OCI-LY7 (cell line): ENCODE data around the gene RAD51B. TPM values are rescaled to one million over a fixed set of nuclear protein-coding genes. Genes with fewer than 3 reads are reported as not detected.

ENCODE experiments used
- BruUV-seq: library from RNA; stranded (reverse); fragments of 400-500 nt; replicated peaks from 2 replicates; lab custom pipeline; 2021; lab: Mats Ljungman, UMichigan
- CTCF ChIA-PET: fragments of 300-600 bp; sonication (Branson Sonifier 250); formaldehyde crosslinking; loops from one replicate; lab custom pipeline; 2022; ENCODE audit warnings: antibody characterized with exemption; ENCODE audit not compliant: unreplicated experiment; lab: Charles Lee
- POLR2A ChIA-PET: fragments of 300-600 bp; sonication (Branson Sonifier 250); formaldehyde crosslinking; loops from one replicate; lab custom pipeline; 2022; ENCODE audit warnings: antibody characterized with exemption; lab: Charles Lee
- DNase-seq: peaks from one replicate; pipeline ENCODE4 v3.0.0-alpha.2; 2015; ENCODE audit warnings: low spot score
- H2AFZ ChIP-seq: fragments of 200-600 bp; sonication (generic), shearing (Covaris generic); 2 replicates; pipeline ENCODE4 v1.6.1; 2014; ENCODE audit warnings: mild to moderate bottlenecking, antibody characterized with exemption, low read length, moderate library complexity
- H3K27ac ChIP-seq: fragments of 200-600 bp; sonication (generic); 2 replicates; pipeline ENCODE4 v1.5.1; 2014; ENCODE audit warnings: mixed run types, low read depth, mild to moderate bottlenecking, moderate library complexity, low read length, inconsistent platforms; ENCODE audit not compliant: poor library complexity, severe bottlenecking
- H3K36me3 ChIP-seq: fragments of 200-600 bp; sonication (generic); 2 replicates; pipeline ENCODE4 v1.6.1; 2014; ENCODE audit warnings: mild to moderate bottlenecking, antibody characterized with exemption, low read length, moderate library complexity, mixed read lengths; ENCODE audit not compliant: insufficient read depth
- H3K4me1 ChIP-seq: fragments of 200-600 bp; sonication (generic); 2 replicates; pipeline ENCODE4 v1.5.1; 2014; ENCODE audit warnings: mild to moderate bottlenecking, low read length; ENCODE audit not compliant: insufficient read depth, poor library complexity, severe bottlenecking
- H3K4me2 ChIP-seq: fragments of 200-600 bp; sonication (generic); 2 replicates; pipeline ENCODE4 v1.6.1; 2014; ENCODE audit warnings: mild to moderate bottlenecking, low read length
- H3K4me3 ChIP-seq: fragments of 200-600 bp; sonication (generic); 2 replicates; pipeline ENCODE4 v1.5.1; 2014; ENCODE audit warnings: mild to moderate bottlenecking, low read depth, low read length; ENCODE audit not compliant: poor library complexity, severe bottlenecking
- H3K79me2 ChIP-seq: fragments of 200-600 bp; sonication (generic); 2 replicates; pipeline ENCODE4 v1.6.1; 2016; ENCODE audit warnings: low read depth, mild to moderate bottlenecking, low read length, moderate library complexity, mixed read lengths; ENCODE audit not compliant: insufficient read depth
- H3K9me2 ChIP-seq: fragments of 200-600 bp; sonication (generic); 2 replicates; pipeline ENCODE4 v1.6.1; 2016; ENCODE audit warnings: mild to moderate bottlenecking, low read length, mixed read lengths; ENCODE audit not compliant: insufficient read depth
- H3K9me3 ChIP-seq: fragments of 200-600 bp; sonication (generic); 2 replicates; pipeline ENCODE4 v1.6.1; 2014; ENCODE audit warnings: mild to moderate bottlenecking, mixed run types, low read length, mixed read lengths
- H4K20me1 ChIP-seq: fragments of 200-600 bp; sonication (generic); 2 replicates; pipeline ENCODE4 v1.6.1; 2014; ENCODE audit warnings: mild to moderate bottlenecking, antibody characterized with exemption, low read length, moderate library complexity, mixed read lengths; ENCODE audit not compliant: insufficient read depth
- EZH2phosphoT487 ChIP-seq: fragments of 200-600 bp; sonication (generic); IDR thresholded peaks from 2 replicates; pipeline ENCODE4 v1.6.1; 2018; ENCODE audit warnings: low read depth, borderline replicate concordance, mild to moderate bottlenecking, mixed run types, antibody characterized with exemption, low read length, moderate library complexity, mixed read lengths
- intact Hi-C: fragments of 100-400 bp; cut with micrococcal nuclease; formaldehyde crosslinking; loops from one replicate; pipeline ENCODE4 v1.10.0; 2022; ENCODE audit not compliant: unreplicated experiment
- total RNA-seq, 2 experiments: library from RNA; depleted of rRNA in 1 of 2; stranded (reverse); fragments of >200 nt in 1 of 2; shearing (Covaris generic) in 1 of 2; gene quantifications; 2 replicates each; pipeline ENCODE4 v1.2.3, GENCODE V29; 2014 to 2022
- TF ChIP-seq, protein P1 (sequence below): fragments of 200-600 bp; sonication (generic); conservative IDR thresholded peaks from 2 replicates; pipeline ENCODE4 v1.5.1; 2014; ENCODE audit warnings: mild to moderate bottlenecking, antibody characterized with exemption, low read length, moderate library complexity, mixed read lengths

The RAD51B gene
- total RNA-seq, 2 experiments from 2014 or later: 41.4 to 89.9 TPM

DNA sequence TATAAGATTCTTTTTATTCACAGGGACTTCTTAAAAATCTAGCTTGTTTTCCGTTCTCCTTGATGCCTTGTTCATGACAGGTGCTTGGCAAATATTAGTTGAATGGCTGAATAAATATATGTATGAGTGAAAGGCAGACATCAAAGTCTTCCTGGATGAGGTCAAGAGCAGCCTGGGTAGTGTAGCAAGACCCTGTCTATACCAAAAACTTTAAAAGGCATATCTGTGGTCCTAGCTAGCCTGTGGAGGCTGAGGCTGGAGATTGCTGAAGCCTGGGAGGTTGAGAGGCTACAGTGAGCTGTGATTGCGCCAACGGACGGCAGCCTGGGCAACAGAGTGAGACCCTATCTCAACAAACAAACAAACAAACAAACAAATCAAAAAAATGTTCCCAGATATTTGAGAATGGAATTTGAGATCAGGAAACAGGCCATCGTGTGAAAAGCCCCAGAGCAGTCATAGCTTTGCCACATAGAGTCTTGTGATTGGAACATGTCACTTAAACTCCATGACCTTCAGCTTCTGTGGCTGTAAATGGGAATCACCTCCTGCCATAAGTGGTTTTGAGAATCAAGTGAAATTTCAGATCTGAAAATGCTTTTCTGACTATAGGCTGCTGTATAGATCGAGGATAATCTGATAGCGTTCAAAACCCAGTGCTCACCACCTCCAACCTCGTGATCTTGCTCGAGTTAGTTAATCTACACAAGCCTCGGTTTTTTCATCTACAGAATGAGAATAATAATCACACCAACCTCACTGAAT lies 908.9 kb downstream of the RAD51B start:
- Histone ChIP-seq H3K9me2 (no peaks in the 10 kb centered on the region), H3K4me3 (no peak overlapping the region), H3K36me3 (no peaks in the 10 kb centered on the region), H2AFZ (no peak overlapping the region), H3K4me2 (no peak overlapping the region), H3K9me3 (no peaks in the 10 kb centered on the region), H4K20me1 (no peaks in the 10 kb centered on the region), H3K4me1 (peaks cover 11% of the 10 kb centered on the region), H3K79me2 (no peaks in the 10 kb centered on the region), H3K27ac (no peak overlapping the region)
- CTCF ChIA-PET: interaction anchor here (0.6 kb wide), 1 partner anchor 94 kb away, joined by 4 read pairs; no protein-coding TSS in a partner anchor
- BruUV-seq: no TSS peak
- DNase-seq: no peak
- intact Hi-C loops: no loop called here
- POLR2A ChIA-PET: interaction anchor here (0.7 to 0.9 kb wide), 2 partner anchors 9 to 61 kb away, joined by 3 to 5 read pairs; no protein-coding TSS in a partner anchor
- TF ChIP-seq, protein P1, sequence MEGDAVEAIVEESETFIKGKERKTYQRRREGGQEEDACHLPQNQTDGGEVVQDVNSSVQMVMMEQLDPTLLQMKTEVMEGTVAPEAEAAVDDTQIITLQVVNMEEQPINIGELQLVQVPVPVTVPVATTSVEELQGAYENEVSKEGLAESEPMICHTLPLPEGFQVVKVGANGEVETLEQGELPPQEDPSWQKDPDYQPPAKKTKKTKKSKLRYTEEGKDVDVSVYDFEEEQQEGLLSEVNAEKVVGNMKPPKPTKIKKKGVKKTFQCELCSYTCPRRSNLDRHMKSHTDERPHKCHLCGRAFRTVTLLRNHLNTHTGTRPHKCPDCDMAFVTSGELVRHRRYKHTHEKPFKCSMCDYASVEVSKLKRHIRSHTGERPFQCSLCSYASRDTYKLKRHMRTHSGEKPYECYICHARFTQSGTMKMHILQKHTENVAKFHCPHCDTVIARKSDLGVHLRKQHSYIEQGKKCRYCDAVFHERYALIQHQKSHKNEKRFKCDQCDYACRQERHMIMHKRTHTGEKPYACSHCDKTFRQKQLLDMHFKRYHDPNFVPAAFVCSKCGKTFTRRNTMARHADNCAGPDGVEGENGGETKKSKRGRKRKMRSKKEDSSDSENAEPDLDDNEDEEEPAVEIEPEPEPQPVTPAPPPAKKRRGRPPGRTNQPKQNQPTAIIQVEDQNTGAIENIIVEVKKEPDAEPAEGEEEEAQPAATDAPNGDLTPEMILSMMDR: no peak
- TF ChIP-seq EZH2phosphoT487: no peak

DNA sequence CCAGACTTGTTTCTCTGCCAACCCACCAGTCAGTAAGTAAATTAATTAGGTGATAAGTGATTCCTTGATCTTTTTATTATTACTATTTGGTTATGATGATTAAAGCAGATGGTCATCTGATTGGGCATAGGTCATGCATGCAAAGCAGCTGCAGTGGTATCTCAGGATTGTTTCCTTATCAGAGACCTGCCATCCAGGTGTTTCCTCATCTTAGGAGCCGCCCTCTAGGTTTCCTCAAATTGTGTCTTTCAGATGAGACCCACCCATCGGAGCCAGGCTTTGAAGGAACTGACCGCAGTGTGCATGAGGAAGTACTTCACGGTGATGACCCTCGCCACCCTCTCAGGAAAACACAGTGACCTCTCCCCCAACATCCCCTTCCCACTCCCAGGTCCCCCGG lies 910.0 kb downstream of the RAD51B start:
- TF ChIP-seq, protein P1: no peak
- no peak for TF ChIP-seq EZH2phosphoT487
- POLR2A ChIA-PET: interaction anchor here (0.9 to 1.2 kb wide), 2 partner anchors 13 to 222 kb away, joined by 3 to 4 read pairs; no protein-coding TSS in a partner anchor
- H3K79me2 ChIP-seq: no peaks in the 10 kb centered on the region

GRCh38 chr14:68730348-68730747 lies 910.8 kb downstream of the RAD51B start:
- BruUV-seq: no TSS peak
- Histone ChIP-seq H3K4me2 (no peak overlapping the region), H2AFZ (no peak overlapping the region), H3K9me3 (no peaks in the 10 kb centered on the region), H3K27ac (no peak overlapping the region), H3K4me3 (no peak overlapping the region), H3K36me3 (no peaks in the 10 kb centered on the region), H3K79me2 (no peaks in the 10 kb centered on the region), H3K9me2 (no peaks in the 10 kb centered on the region), H4K20me1 (no peaks in the 10 kb centered on the region), H3K4me1 (peaks cover 30% of the 10 kb centered on the region)
- ChIA-PET POLR2A (interaction anchor here (1.0 to 1.2 kb wide), 2 partner anchors 10 to 223 kb away, joined by 3 read pairs; no protein-coding TSS in a partner anchor), CTCF (no interaction called here)
- DNase-seq: no peak
- no peak for TF ChIP-seq EZH2phosphoT487
- intact Hi-C loops: no loop called here

More for the DNA sequence above, 910.0 kb downstream of the RAD51B start:
- CTCF ChIA-PET: no interaction called here
- Histone ChIP-seq H4K20me1 (no peaks in the 10 kb centered on the region), H3K4me1 (peaks cover 22% of the 10 kb centered on the region), H2AFZ (no peak overlapping the region), H3K9me3 (no peaks in the 10 kb centered on the region), H3K9me2 (no peaks in the 10 kb centered on the region), H3K4me3 (no peak overlapping the region), H3K36me3 (no peaks in the 10 kb centered on the region), H3K27ac (no peak overlapping the region), H3K4me2 (no peak overlapping the region)
- no TSS peak for BruUV-seq
- intact Hi-C loops: no loop called here
- DNase-seq: no peak
